ENCODE results near the gene FGF3. TPM values are rescaled to one million over a fixed set of nuclear protein-coding genes. Genes with fewer than 3 reads are reported as not detected.
A peak's percentile ranks its signal among the peaks of the same experiment; 100 is the strongest.

The FGF3 gene
- polyA plus RNA-seq, 3 donors, result not detected

DNA sequence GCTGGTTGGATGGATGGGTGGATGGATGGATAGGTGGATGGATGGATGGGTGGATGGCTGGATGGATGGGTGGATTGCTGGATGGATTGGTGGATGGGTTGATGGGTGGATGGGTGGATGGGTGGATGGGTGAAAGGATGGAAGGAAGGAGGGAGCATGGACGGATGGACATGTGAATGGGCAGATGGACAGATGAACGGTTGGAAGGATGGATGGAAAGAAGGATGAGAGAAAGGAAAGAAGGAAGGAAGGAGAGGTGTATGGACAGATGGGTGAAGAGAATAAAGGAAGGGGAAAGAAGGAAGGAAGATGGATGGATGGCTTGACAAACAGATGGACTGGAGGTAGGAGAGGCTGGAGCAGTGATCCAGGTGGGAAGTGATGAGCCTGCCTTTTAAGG lies 5.4 kb downstream of the FGF3 start:
- H3K27me3 Mint-ChIP-seq (ENCODE audit: low read depth in 3 of 3), result peaks cover 30 to 45% (median 32%) of the 10 kb centered on the region in 3 donors
- peaks cover 6 to 31% of the 10 kb centered on the region in 2 donors for H3K27me3 ChIP-seq (ENCODE audit: control insufficient read depth in 2 of 2, insufficient read depth in 2 of 2, low read length in 2 of 2)
- no peak for DNase-seq
- intact Hi-C loops (cut with micrococcal nuclease), result no loop called here
- no peaks in the 10 kb centered on the region for H4K20me1 ChIP-seq (ENCODE audit: insufficient read depth, low read length)
- H3K9me3 ChIP-seq (replicated peaks in 1 of 2; ENCODE audit: control insufficient read depth in 1 of 2, insufficient read depth in 1 of 2, low read length in 2 of 2), result no peaks in the 10 kb centered on the region
- H2AFZ ChIP-seq (ENCODE audit: insufficient read depth, low read depth, low read length, poor library complexity, severe bottlenecking), result no peak overlapping the region
- no peak overlapping the region for H3K4me3 ChIP-seq (replicated peaks in 1 of 3; ENCODE audit: low read depth in 2 of 3, low read length in 3 of 3)
- TF ChIP-seq, protein P1, sequence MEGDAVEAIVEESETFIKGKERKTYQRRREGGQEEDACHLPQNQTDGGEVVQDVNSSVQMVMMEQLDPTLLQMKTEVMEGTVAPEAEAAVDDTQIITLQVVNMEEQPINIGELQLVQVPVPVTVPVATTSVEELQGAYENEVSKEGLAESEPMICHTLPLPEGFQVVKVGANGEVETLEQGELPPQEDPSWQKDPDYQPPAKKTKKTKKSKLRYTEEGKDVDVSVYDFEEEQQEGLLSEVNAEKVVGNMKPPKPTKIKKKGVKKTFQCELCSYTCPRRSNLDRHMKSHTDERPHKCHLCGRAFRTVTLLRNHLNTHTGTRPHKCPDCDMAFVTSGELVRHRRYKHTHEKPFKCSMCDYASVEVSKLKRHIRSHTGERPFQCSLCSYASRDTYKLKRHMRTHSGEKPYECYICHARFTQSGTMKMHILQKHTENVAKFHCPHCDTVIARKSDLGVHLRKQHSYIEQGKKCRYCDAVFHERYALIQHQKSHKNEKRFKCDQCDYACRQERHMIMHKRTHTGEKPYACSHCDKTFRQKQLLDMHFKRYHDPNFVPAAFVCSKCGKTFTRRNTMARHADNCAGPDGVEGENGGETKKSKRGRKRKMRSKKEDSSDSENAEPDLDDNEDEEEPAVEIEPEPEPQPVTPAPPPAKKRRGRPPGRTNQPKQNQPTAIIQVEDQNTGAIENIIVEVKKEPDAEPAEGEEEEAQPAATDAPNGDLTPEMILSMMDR (IDR thresholded peaks at IDR 0.05), result no peak
- H3K4me3 Mint-ChIP-seq, result peak overlapping the region in 1 of 2 donors; percentile 2
- peaks cover 0 to 2% (median 0%) of the 10 kb centered on the region in 7 donors for H3K9me3 Mint-ChIP-seq
- 94% methylated on average over 2 of the region's 2 CpGs for WGBS (ENCODE audit: insufficient coverage)
- H3K36me3 ChIP-seq (replicated peaks in 1 of 2; ENCODE audit: control insufficient read depth in 1 of 2, insufficient read depth in 2 of 2, low read length in 2 of 2), result no peaks in the 10 kb centered on the region
- H3K9ac ChIP-seq (ENCODE audit: insufficient read depth, low read length, poor library complexity, severe bottlenecking), result no peak overlapping the region
- H3K79me2 ChIP-seq (ENCODE audit: insufficient read depth, low read length), result no peaks in the 10 kb centered on the region
- no peaks in the 10 kb centered on the region for H3K4me1 Mint-ChIP-seq
- H3K4me1 ChIP-seq (ENCODE audit: control insufficient read depth in 1 of 2, insufficient read depth in 2 of 2, low read length in 2 of 2), result no peaks in the 10 kb centered on the region
- peak overlapping the region in 1 of 7 donors; percentile 8 for H3K27ac Mint-ChIP-seq
- H3K36me3 Mint-ChIP-seq, result no peaks in the 10 kb centered on the region
- H3K27ac ChIP-seq (ENCODE audit: low read depth in 1 of 2, low read length in 2 of 2), result no peak overlapping the region
- no peak overlapping the region for H3K4me2 ChIP-seq (replicated peaks; ENCODE audit: extremely low read depth, low read length, poor library complexity, severe bottlenecking)

DNA sequence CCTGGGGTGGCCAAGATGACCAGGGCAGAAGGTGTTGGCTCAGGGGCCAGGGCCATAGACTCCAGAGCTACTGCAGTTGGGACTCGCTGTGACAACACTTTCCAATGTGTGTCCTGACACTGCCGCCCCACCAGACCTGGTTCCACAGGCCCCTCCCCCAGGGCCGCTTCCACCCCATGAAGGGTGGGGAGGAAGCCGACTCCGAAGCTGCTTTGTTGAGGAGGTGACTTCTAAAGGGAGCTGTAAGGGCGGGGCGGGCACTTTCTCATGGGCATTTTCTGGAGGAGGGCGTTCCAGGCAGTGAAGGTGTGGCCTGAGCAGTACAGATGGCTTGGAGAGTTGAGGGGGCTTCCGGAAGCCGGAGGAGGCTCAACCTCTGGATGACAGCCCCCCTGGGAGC lies 6.3 kb downstream of the FGF3 start:
- Histone ChIP-seq H3K79me2 (ENCODE audit: insufficient read depth, low read length) (no peaks in the 10 kb centered on the region), H3K27ac (ENCODE audit: low read depth in 1 of 2, low read length in 2 of 2) (no peak overlapping the region), H3K9ac (ENCODE audit: insufficient read depth, low read length, poor library complexity, severe bottlenecking) (no peak overlapping the region), H4K20me1 (ENCODE audit: insufficient read depth, low read length) (no peaks in the 10 kb centered on the region), H2AFZ (ENCODE audit: insufficient read depth, low read depth, low read length, poor library complexity, severe bottlenecking) (no peak overlapping the region), H3K27me3 (ENCODE audit: control insufficient read depth in 2 of 2, insufficient read depth in 2 of 2, low read length in 2 of 2) (peaks cover 6 to 26% of the 10 kb centered on the region in 2 donors), H3K4me2 (replicated peaks; ENCODE audit: extremely low read depth, low read length, poor library complexity, severe bottlenecking) (no peak overlapping the region), H3K4me1 (ENCODE audit: control insufficient read depth in 1 of 2, insufficient read depth in 2 of 2, low read length in 2 of 2) (no peaks in the 10 kb centered on the region), H3K36me3 (replicated peaks in 1 of 2; ENCODE audit: control insufficient read depth in 1 of 2, insufficient read depth in 2 of 2, low read length in 2 of 2) (no peaks in the 10 kb centered on the region), H3K4me3 (replicated peaks in 1 of 3; ENCODE audit: low read depth in 2 of 3, low read length in 3 of 3) (no peak overlapping the region), H3K9me3 (replicated peaks in 1 of 2; ENCODE audit: control insufficient read depth in 1 of 2, insufficient read depth in 1 of 2, low read length in 2 of 2) (no peaks in the 10 kb centered on the region)
- Mint-ChIP-seq H3K9me3 (peaks cover 0 to 2% (median 0%) of the 10 kb centered on the region in 7 donors), H3K4me1 (no peaks in the 10 kb centered on the region), H3K27me3 (ENCODE audit: low read depth in 3 of 3) (peaks cover 28 to 38% (median 30%) of the 10 kb centered on the region in 3 donors), H3K36me3 (no peaks in the 10 kb centered on the region), H3K4me3 (no peak overlapping the region), H3K27ac (no peak overlapping the region)
- DNase-seq, result no peak
- intact Hi-C loops (cut with micrococcal nuclease), result no loop called here
- WGBS (ENCODE audit: insufficient coverage), result 86% methylated on average over 4 of the region's 10 CpGs
- TF ChIP-seq, protein P1 (IDR thresholded peaks at IDR 0.05), result no peak
